ENCODE results near the gene CAMSAP2. TPM values are rescaled to one million over a fixed set of nuclear protein-coding genes. Genes with fewer than 3 reads are reported as not detected.

Gene CAMSAP2
- total RNA-seq, 1 experiment from 2014 or later = 30.3 TPM

- Mint-ChIP-seq H3K36me3 (ENCODE audit: insufficient read depth, unreplicated experiment) (no peaks in the 10 kb centered on the region), H3K4me1 (ENCODE audit: low read depth, unreplicated experiment) (no peaks in the 10 kb centered on the region), H3K9me3 (ENCODE audit: low read depth, unreplicated experiment) (no peaks in the 10 kb centered on the region), H3K27me3 (ENCODE audit: unreplicated experiment) (no peaks in the 10 kb centered on the region), H3K27ac (ENCODE audit: unreplicated experiment) (no peak overlapping the region), H3K4me3 (ENCODE audit: low read depth, unreplicated experiment) (no peak overlapping the region)
- intact Hi-C loops (cut with micrococcal nuclease; ENCODE audit: unreplicated experiment) = no loop called here
- TF ChIP-seq, protein P1, sequence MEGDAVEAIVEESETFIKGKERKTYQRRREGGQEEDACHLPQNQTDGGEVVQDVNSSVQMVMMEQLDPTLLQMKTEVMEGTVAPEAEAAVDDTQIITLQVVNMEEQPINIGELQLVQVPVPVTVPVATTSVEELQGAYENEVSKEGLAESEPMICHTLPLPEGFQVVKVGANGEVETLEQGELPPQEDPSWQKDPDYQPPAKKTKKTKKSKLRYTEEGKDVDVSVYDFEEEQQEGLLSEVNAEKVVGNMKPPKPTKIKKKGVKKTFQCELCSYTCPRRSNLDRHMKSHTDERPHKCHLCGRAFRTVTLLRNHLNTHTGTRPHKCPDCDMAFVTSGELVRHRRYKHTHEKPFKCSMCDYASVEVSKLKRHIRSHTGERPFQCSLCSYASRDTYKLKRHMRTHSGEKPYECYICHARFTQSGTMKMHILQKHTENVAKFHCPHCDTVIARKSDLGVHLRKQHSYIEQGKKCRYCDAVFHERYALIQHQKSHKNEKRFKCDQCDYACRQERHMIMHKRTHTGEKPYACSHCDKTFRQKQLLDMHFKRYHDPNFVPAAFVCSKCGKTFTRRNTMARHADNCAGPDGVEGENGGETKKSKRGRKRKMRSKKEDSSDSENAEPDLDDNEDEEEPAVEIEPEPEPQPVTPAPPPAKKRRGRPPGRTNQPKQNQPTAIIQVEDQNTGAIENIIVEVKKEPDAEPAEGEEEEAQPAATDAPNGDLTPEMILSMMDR (IDR thresholded peaks at IDR 0.05; ENCODE audit: unreplicated experiment) = no peak
- no peak for DNase-seq
- CTCF ChIA-PET = no interaction called here
- no TSS peak for BruUV-seq (replicated peaks)
These were observed 30.5 kb upstream of the CAMSAP2 start for GRCh38 chr1:200708161-200708560.

DNA sequence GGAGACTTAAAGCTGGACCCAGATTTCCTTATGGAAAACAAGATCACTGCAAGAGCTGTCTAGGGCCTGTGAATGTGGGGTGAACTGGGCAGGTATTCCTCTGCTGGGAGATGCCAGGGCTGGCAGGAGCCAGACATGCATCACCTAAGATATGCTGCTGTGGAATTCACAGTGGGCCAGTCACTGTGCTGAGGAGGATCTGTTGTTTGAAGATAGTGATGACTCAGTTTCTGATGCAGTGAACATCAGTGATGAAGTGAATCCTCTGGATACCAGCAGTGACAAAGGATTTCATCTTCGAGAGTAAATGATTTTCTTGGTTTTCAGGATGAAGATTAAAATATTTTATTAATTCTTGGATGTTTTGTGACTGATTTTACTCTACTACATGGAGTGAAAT lies 29.9 kb upstream of the CAMSAP2 start:
- no peak for DNase-seq
- Mint-ChIP-seq H3K4me3 (ENCODE audit: low read depth, unreplicated experiment) (no peak overlapping the region), H3K9me3 (ENCODE audit: low read depth, unreplicated experiment) (peaks cover 2% of the 10 kb centered on the region), H3K27ac (ENCODE audit: unreplicated experiment) (no peak overlapping the region), H3K36me3 (ENCODE audit: insufficient read depth, unreplicated experiment) (no peaks in the 10 kb centered on the region), H3K27me3 (ENCODE audit: unreplicated experiment) (no peaks in the 10 kb centered on the region), H3K4me1 (ENCODE audit: low read depth, unreplicated experiment) (no peaks in the 10 kb centered on the region)
- intact Hi-C loops (cut with micrococcal nuclease; ENCODE audit: unreplicated experiment) = no loop called here
- TF ChIP-seq, protein P1 (IDR thresholded peaks at IDR 0.05; ENCODE audit: unreplicated experiment) = no peak
- CTCF ChIA-PET = no interaction called here
- no TSS peak for BruUV-seq (replicated peaks)

DNA sequence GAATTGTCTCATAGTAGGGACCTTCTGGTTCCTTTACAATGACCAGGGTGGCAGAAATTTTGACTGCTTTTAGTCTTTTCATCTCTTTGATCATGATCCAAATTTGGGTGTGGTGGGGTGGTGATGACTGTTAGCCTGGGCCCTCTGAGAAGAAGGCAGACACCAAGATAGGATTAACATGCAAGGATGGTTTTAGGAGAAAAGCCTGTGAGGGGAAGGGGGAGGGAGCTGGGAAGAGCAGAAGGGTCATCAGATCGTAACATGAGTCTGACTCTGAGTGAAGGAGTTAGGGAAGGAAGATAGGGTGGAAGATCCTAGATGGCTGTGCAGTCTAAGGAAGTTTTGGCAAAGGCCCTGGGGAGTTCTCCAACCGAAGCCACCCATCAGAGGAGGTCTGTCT lies 28.5 kb upstream of the CAMSAP2 start:
- H3K9me3 Mint-ChIP-seq (ENCODE audit: low read depth, unreplicated experiment) = peaks cover 2% of the 10 kb centered on the region
- no peaks in the 10 kb centered on the region for H3K4me1 Mint-ChIP-seq (ENCODE audit: low read depth, unreplicated experiment)
- TF ChIP-seq, protein P1 (IDR thresholded peaks at IDR 0.05; ENCODE audit: unreplicated experiment) = no peak
- DNase-seq = no peak
- CTCF ChIA-PET = no interaction called here
- H3K27ac Mint-ChIP-seq (ENCODE audit: unreplicated experiment) = no peak overlapping the region
- H3K4me3 Mint-ChIP-seq (ENCODE audit: low read depth, unreplicated experiment) = no peak overlapping the region
- H3K27me3 Mint-ChIP-seq (ENCODE audit: unreplicated experiment) = peaks cover 1% of the 10 kb centered on the region
- BruUV-seq (replicated peaks) = no TSS peak
- intact Hi-C loops (cut with micrococcal nuclease; ENCODE audit: unreplicated experiment) = no loop called here
- no peaks in the 10 kb centered on the region for H3K36me3 Mint-ChIP-seq (ENCODE audit: insufficient read depth, unreplicated experiment)

GRCh38 chr1:200714504-200715187 lies 24.0 kb upstream of the CAMSAP2 start:
- CTCF ChIA-PET = no interaction called here
- Mint-ChIP-seq H3K27me3 (ENCODE audit: unreplicated experiment) (peaks cover 11% of the 10 kb centered on the region), H3K36me3 (ENCODE audit: insufficient read depth, unreplicated experiment) (no peaks in the 10 kb centered on the region), H3K4me1 (ENCODE audit: low read depth, unreplicated experiment) (no peaks in the 10 kb centered on the region), H3K27ac (ENCODE audit: unreplicated experiment) (no peak overlapping the region), H3K4me3 (ENCODE audit: low read depth, unreplicated experiment) (no peak overlapping the region), H3K9me3 (ENCODE audit: low read depth, unreplicated experiment) (peaks cover 2% of the 10 kb centered on the region)
- TF ChIP-seq, protein P1 (IDR thresholded peaks at IDR 0.05; ENCODE audit: unreplicated experiment) = no peak
- BruUV-seq (replicated peaks) = no TSS peak
- intact Hi-C loops (cut with micrococcal nuclease; ENCODE audit: unreplicated experiment) = no loop called here
- no peak for DNase-seq

All from Calu3 (cell line).